ENCODE results near the gene ACTR6.

DNA sequence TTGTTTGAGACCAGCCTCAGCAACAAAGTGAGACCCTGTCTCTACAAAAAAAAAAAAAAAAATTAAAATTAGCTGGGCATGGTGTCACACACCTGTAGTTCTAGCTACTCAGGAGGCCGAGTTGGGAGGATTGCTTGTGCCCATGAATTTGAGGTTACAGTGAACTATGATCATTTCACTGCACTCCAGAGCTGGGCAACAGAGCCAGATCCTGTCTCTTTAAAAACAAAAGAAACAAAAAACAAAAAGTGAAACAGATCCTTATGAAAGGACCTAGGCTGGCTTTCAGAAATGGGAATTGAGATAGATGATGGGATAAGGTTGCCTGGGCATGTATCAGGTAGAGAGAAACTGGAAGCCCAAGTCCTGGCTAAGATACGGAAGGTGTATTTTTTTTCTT lies 13.9 kb downstream of the ACTR6 start:
- no peak for TF ChIP-seq POLR2A (IDR thresholded peaks at IDR 0.05)
- TF ChIP-seq, protein P1, sequence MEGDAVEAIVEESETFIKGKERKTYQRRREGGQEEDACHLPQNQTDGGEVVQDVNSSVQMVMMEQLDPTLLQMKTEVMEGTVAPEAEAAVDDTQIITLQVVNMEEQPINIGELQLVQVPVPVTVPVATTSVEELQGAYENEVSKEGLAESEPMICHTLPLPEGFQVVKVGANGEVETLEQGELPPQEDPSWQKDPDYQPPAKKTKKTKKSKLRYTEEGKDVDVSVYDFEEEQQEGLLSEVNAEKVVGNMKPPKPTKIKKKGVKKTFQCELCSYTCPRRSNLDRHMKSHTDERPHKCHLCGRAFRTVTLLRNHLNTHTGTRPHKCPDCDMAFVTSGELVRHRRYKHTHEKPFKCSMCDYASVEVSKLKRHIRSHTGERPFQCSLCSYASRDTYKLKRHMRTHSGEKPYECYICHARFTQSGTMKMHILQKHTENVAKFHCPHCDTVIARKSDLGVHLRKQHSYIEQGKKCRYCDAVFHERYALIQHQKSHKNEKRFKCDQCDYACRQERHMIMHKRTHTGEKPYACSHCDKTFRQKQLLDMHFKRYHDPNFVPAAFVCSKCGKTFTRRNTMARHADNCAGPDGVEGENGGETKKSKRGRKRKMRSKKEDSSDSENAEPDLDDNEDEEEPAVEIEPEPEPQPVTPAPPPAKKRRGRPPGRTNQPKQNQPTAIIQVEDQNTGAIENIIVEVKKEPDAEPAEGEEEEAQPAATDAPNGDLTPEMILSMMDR (IDR thresholded peaks at IDR 0.05), result no peak

Measured in breast epithelium (tissue), 3 donors.